B cell (primary cell): ENCODE results near the gene NRAS. TPM values are rescaled to one million over a fixed set of nuclear protein-coding genes. Genes with fewer than 3 reads are reported as not detected.

Source experiments
- ATAC-seq: fragments of 200-7000 bp; cut with Tn5 transposase; one replicate; pipeline ENCODE4 v1.10.0; 2021; ENCODE audit warnings: low read depth, mild to moderate bottlenecking, moderate number of reproducible peaks, moderate library complexity
- CTCF ChIA-PET: fragments of 350-600 bp; sonication (Branson Sonifier 250); formaldehyde crosslinking; loops from one replicate; lab custom pipeline; 2021; ENCODE audit warnings: antibody characterized with exemption, inconsistent platforms; lab: Charles Lee
- POLR2A ChIA-PET: fragments of 350-600 bp; sonication (Branson Sonifier 250); formaldehyde crosslinking; loops from one replicate; lab custom pipeline; 2021; ENCODE audit warnings: antibody characterized with exemption; lab: Charles Lee
- DNase-seq: peaks from one replicate; pipeline ENCODE4 v3.0.0; 2013
- H2AFZ ChIP-seq: 2 replicates; pipeline ENCODE4 v1.6.1; 2012; ENCODE audit warnings: mild to moderate bottlenecking, low read depth, low read length; ENCODE audit not compliant: insufficient read depth, poor library complexity, severe bottlenecking
- H3K27ac ChIP-seq, 2 donors: 1 replicate in 1 of 2; 2 replicates in 1 of 2; pipeline ENCODE4 v1.5.1; 2012 to 2013; ENCODE audit warnings: low read length in 2 of 2, mild to moderate bottlenecking in 2 of 2, moderate library complexity in 1 of 2
- H3K27me3 ChIP-seq, 4 experiments: fragments of 200-600 bp in 1 of 4; sonication (generic) in 1 of 4; replicated peaks in 1 of 4; 1 replicate in 2 of 4; 2 replicates in 2 of 4; pipeline versions ENCODE4 v1.6.1 to v1.7.0; 2013 to 2016; ENCODE audit warnings: low read length in 3 of 4, mild to moderate bottlenecking in 2 of 4, mixed read lengths in 1 of 4, moderate library complexity in 1 of 4; ENCODE audit not compliant: insufficient read depth in 4 of 4, control insufficient read depth in 3 of 4; ENCODE audit errors: control extremely low read depth in 1 of 4
- H3K36me3 ChIP-seq, 2 experiments: replicated peaks in 1 of 2; 1 replicate in 1 of 2; 2 replicates in 1 of 2; pipeline versions ENCODE4 v1.6.1 to v1.7.1; 2013; ENCODE audit warnings: low read length in 1 of 2; ENCODE audit not compliant: insufficient read depth in 2 of 2, control insufficient read depth in 1 of 2; ENCODE audit errors: control extremely low read depth in 1 of 2, extremely low read depth in 1 of 2
- H3K4me1 ChIP-seq, 2 donors: fragments of 200-600 bp in 1 of 2; sonication (generic) in 1 of 2; 1 replicate in 1 of 2; 2 replicates in 1 of 2; pipeline versions ENCODE4 v1.5.1 to v1.6.1; 2013 to 2017; ENCODE audit warnings: low read length in 2 of 2; ENCODE audit not compliant: control insufficient read depth in 2 of 2, insufficient read depth in 2 of 2
- H3K4me2 ChIP-seq: replicated peaks from 2 replicates; pipeline ENCODE3; 2012; ENCODE audit warnings: mild to moderate bottlenecking, low read depth, low read length; ENCODE audit not compliant: poor library complexity, severe bottlenecking
- H3K4me3 ChIP-seq, 5 experiments: fragments of 200-600 bp in 1 of 5; sonication (generic) in 1 of 5; 1 replicate in 3 of 5; 2 replicates in 2 of 5; pipeline versions ENCODE4 v1.5.1 to v1.7.0; 2011 to 2016; ENCODE audit warnings: low read length in 4 of 5, mild to moderate bottlenecking in 4 of 5, low read depth in 2 of 5, control low read depth in 1 of 5, moderate library complexity in 1 of 5; ENCODE audit not compliant: insufficient read depth in 1 of 5; ENCODE audit errors: control extremely low read depth in 1 of 5, extremely low read depth in 1 of 5
- H3K79me2 ChIP-seq: fragments of 200-600 bp; sonication (generic); one replicate; pipeline ENCODE4 v1.6.0; 2016; ENCODE audit warnings: low read length; ENCODE audit not compliant: control insufficient read depth, insufficient read depth
- H3K9ac ChIP-seq: fragments of 200-600 bp; sonication (generic); 2 replicates; pipeline ENCODE4 v1.6.1; 2017; ENCODE audit warnings: mild to moderate bottlenecking, low read length, moderate library complexity
- H3K9me3 ChIP-seq, 3 donors: one replicate each; pipeline versions ENCODE4 v1.6.1 to v1.7.1; 2013; ENCODE audit warnings: low read length in 2 of 3; ENCODE audit not compliant: control insufficient read depth in 2 of 3, insufficient read depth in 1 of 3; ENCODE audit errors: control extremely low read depth in 1 of 3
- H4K20me1 ChIP-seq: 2 replicates; pipeline ENCODE4 v1.6.0; 2012; ENCODE audit warnings: mild to moderate bottlenecking, low read length; ENCODE audit not compliant: insufficient read depth, control insufficient read depth, poor library complexity, severe bottlenecking
- H3K27ac Mint-ChIP-seq: one replicate; pipeline ENCODE4 v1.8.0; 2021; ENCODE audit warnings: mixed read lengths
- H3K27me3 Mint-ChIP-seq: one replicate; pipeline ENCODE4 v1.8.0; 2021; ENCODE audit warnings: mixed read lengths
- H3K4me1 Mint-ChIP-seq: one replicate; pipeline ENCODE4 v1.8.0; 2021; ENCODE audit warnings: mixed read lengths
- H3K4me3 Mint-ChIP-seq: one replicate; pipeline ENCODE4 v1.8.0; 2021; ENCODE audit warnings: mixed read lengths
- H3K9me3 Mint-ChIP-seq: one replicate; pipeline ENCODE4 v1.8.0; 2022; ENCODE audit warnings: mixed read lengths; ENCODE audit not compliant: insufficient read depth
- EZH2 ChIP-seq: IDR thresholded peaks from 2 replicates; pipeline ENCODE4 v1.6.1; 2012; ENCODE audit warnings: borderline replicate concordance, low read depth, mild to moderate bottlenecking, moderate library complexity, low read length; ENCODE audit not compliant: insufficient read depth, poor library complexity, severe bottlenecking
- WGBS: methylation state at CpG from one replicate; pipeline ENCODE4 v1.1.5; 2013; ENCODE audit warnings: missing lambda C conversion rate; ENCODE audit not compliant: insufficient coverage; 5-methylcytosine and 5-hydroxymethylcytosine counted together
- intact Hi-C: fragments of 100-400 bp; cut with micrococcal nuclease; formaldehyde crosslinking; loops from one replicate; pipeline ENCODE4 v1.10.0; 2022
- polyA plus RNA-seq: library from polyadenylated mRNA; depleted of rRNA; stranded (reverse); fragments of >200 nt; gene quantifications from 2 replicates; pipeline ENCODE4 v1.2.3, GENCODE V29; 2012
- total RNA-seq, 2 donors: library from RNA; stranded (reverse); fragments of 120-200 nt in 1 of 2; gene quantifications; 1 replicate in 1 of 2; 2 replicates in 1 of 2; pipeline versions ENCODE4 v1.2.3 to v1.2.4, GENCODE V29; 2013 to 2022
- TF ChIP-seq, protein P1 (sequence below): fragments of 200-600 bp; IDR thresholded peaks from one replicate; pipeline ENCODE4 v1.8.0; 2022; ENCODE audit warnings: antibody characterized with exemption, mild to moderate bottlenecking

NRAS gene
- total and polyA plus RNA-seq, 2 donors (not counting 1 experiment from before 2014, with no cell fraction given), result 9.8 to 35.0 TPM

DNA sequence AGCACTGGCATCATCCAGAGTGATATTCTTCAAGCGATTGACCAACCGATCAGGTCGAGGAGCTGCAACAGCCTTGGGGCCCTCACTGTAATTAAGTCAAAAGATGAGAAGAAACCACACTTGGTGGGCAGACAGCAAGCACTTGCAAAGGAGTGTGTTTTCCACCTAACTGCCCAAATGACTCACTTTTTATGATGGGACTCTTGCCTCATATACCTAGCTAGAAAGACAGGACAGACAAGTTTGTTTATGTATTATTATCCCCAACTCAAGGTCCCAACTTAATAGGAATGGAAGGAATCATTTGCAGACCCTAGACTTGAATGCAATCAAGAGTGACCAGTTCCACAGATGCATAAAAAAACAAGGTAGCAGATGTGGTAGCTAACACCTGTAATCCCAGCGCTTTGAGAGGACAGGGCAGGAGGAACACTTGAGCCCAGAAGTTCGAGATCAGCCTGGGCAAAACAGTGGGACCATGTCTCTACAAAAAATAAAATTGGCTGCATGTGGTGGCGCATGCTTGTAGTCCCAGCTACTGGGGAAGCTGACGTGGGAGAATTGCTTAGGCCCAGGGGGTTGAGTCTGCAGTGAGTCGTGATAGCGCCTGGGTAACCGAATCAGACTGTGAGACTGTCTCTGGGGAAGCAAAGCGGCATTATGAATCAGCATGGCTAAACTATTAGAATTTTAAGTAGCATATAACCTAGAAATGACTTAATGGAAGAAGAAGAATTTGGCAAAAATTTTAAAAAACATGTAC is 2.3 kb upstream of the NRAS start:
- ChIA-PET CTCF (no interaction called here), POLR2A (no interaction called here)
- peaks cover 17 to 71% of the 10 kb centered on the region in 2 experiments for H3K36me3 ChIP-seq
- H3K4me1 Mint-ChIP-seq, result peaks cover 23% of the 10 kb centered on the region
- H3K27me3 Mint-ChIP-seq, result no peaks in the 10 kb centered on the region
- intact Hi-C loops, result loop anchor here (5.0 to 10.0 kb wide), 3 partner anchors 907 to 2004 kb away; partner anchors contain the start of genes PPM1J, RSBN1 and SLC16A1
- H3K27me3 ChIP-seq, result no peaks in the 10 kb centered on the region
- TF ChIP-seq, protein P1, sequence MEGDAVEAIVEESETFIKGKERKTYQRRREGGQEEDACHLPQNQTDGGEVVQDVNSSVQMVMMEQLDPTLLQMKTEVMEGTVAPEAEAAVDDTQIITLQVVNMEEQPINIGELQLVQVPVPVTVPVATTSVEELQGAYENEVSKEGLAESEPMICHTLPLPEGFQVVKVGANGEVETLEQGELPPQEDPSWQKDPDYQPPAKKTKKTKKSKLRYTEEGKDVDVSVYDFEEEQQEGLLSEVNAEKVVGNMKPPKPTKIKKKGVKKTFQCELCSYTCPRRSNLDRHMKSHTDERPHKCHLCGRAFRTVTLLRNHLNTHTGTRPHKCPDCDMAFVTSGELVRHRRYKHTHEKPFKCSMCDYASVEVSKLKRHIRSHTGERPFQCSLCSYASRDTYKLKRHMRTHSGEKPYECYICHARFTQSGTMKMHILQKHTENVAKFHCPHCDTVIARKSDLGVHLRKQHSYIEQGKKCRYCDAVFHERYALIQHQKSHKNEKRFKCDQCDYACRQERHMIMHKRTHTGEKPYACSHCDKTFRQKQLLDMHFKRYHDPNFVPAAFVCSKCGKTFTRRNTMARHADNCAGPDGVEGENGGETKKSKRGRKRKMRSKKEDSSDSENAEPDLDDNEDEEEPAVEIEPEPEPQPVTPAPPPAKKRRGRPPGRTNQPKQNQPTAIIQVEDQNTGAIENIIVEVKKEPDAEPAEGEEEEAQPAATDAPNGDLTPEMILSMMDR, result no peak
- TF ChIP-seq EZH2, result no peak
- H3K9me3 ChIP-seq, result no peaks in the 10 kb centered on the region
- H3K4me1 ChIP-seq, result peaks cover 15 to 16% of the 10 kb centered on the region in 2 donors
- no peak overlapping the region for H3K4me2 ChIP-seq
- no peaks in the 10 kb centered on the region for H4K20me1 ChIP-seq
- no peaks in the 10 kb centered on the region for H3K9me3 Mint-ChIP-seq
- H3K9ac ChIP-seq, result no peak overlapping the region
- peaks cover 27% of the 10 kb centered on the region for H3K79me2 ChIP-seq
- DNase-seq, result no peak
- H3K4me3 ChIP-seq, result no peak overlapping the region
- H3K27ac Mint-ChIP-seq, result peak overlapping the region; percentile 54
- no peak overlapping the region for H2AFZ ChIP-seq
- WGBS, result 81% methylated on average over 8 of the region's 11 CpGs
- no peak overlapping the region for H3K27ac ChIP-seq
- no peak for ATAC-seq
- H3K4me3 Mint-ChIP-seq, result no peak overlapping the region

DNA sequence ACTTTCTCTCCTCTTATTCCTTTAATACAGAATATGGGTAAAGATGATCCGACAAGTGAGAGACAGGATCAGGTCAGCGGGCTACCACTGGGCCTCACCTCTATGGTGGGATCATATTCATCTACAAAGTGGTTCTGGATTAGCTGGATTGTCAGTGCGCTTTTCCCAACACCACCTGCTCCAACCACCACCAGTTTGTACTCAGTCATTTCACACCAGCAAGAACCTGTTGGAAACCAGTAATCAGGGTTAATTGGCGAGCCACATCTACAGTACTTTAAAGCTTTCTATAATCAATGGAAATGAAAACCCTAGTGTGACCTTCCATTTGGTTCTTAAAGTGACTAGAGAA is 643 bp downstream of the NRAS start:
- Mint-ChIP-seq H3K4me3 (peak overlapping the region; percentile 99), H3K27me3 (no peaks in the 10 kb centered on the region), H3K9me3 (no peaks in the 10 kb centered on the region), H3K27ac (peak overlapping the region; percentile 99), H3K4me1 (peaks cover 29% of the 10 kb centered on the region)
- H3K27me3 ChIP-seq, result no peaks in the 10 kb centered on the region
- 50% methylated on average over 1 of the region's 4 CpGs for WGBS
- peaks cover under 1% of the 10 kb centered on the region for H4K20me1 ChIP-seq
- peak overlapping the region; percentile 69 to 95 (median 89) for H3K4me3 ChIP-seq
- peak overlapping the region; percentile 61 for H2AFZ ChIP-seq
- H3K4me1 ChIP-seq, result peaks cover 15 to 16% of the 10 kb centered on the region in 2 donors
- peak overlapping the region; percentile 72 for H3K4me2 ChIP-seq
- ChIA-PET CTCF (interaction anchor here (0.6 to 1.6 kb wide), 3 partner anchors 42 to 235 kb away, joined by 3 to 4 read pairs (median 4); partner anchors contain the start of gene CSDE1), POLR2A (interaction anchor here (1.0 to 1.7 kb wide), 4 partner anchors 42 to 205 kb away, joined by 4 to 6 read pairs (median 6); partner anchors contain the start of genes CSDE1, DENND2C, SIKE1 and TRIM33)
- peaks cover 6 to 65% of the 10 kb centered on the region in 2 experiments for H3K36me3 ChIP-seq
- TF ChIP-seq, protein P1, result no peak
- TF ChIP-seq EZH2, result no peak
- DNase-seq (no peak), ATAC-seq (no peak)
- no peaks in the 10 kb centered on the region for H3K9me3 ChIP-seq
- H3K27ac ChIP-seq, result peak overlapping the region; percentile 97
- peaks cover 37% of the 10 kb centered on the region for H3K79me2 ChIP-seq
- intact Hi-C loops, result loop anchor here (1.0 to 10.0 kb wide), 9 partner anchors 41 to 2001 kb away; partner anchors contain the start of genes BCAS2, CSDE1, DENND2C and PPM1J
- H3K9ac ChIP-seq, result peak overlapping the region; percentile 94
